ENCODE data around the gene FMO3.

FMO3 gene

GRCh38 chr1:171081314-171081753 lies 9.4 kb upstream of the FMO3 start:
- peak; percentile 63 for TF ChIP-seq CTCF (conservative IDR thresholded peaks at IDR 0.05)
- no peak for TF ChIP-seq ZFX (IDR thresholded peaks at IDR 0.05)
- no peak overlapping the region for H3K27ac ChIP-seq

GRCh38 chr1:171081763-171082201 lies 8.9 kb upstream of the FMO3 start:
- TF ChIP-seq CTCF (conservative IDR thresholded peaks at IDR 0.05) (no peak), ZFX (IDR thresholded peaks at IDR 0.05) (no peak)
- H3K27ac ChIP-seq, result no peak overlapping the region

GRCh38 chr1:171082606-171083005 lies 8.1 kb upstream of the FMO3 start:
- TF ChIP-seq CTCF (conservative IDR thresholded peaks at IDR 0.05) (no peak), ZFX (IDR thresholded peaks at IDR 0.05) (no peak)

GRCh38 chr1:171083222-171083621 lies 7.5 kb upstream of the FMO3 start:
- no peak for TF ChIP-seq CTCF (conservative IDR thresholded peaks at IDR 0.05)
- no peak for TF ChIP-seq ZFX (IDR thresholded peaks at IDR 0.05)
- no peak overlapping the region for H3K27ac ChIP-seq

More at GRCh38 chr1:171082606-171083005, 8.1 kb upstream of the FMO3 start:
- H3K27ac ChIP-seq, result no peak overlapping the region

GRCh38 chr1:171084091-171084490 lies 6.6 kb upstream of the FMO3 start:
- no peak for TF ChIP-seq CTCF (conservative IDR thresholded peaks at IDR 0.05)
- no peak overlapping the region for H3K27ac ChIP-seq

GRCh38 chr1:171084870-171085269 lies 5.8 kb upstream of the FMO3 start:
- TF ChIP-seq ZFX (IDR thresholded peaks at IDR 0.05), result no peak

GRCh38 chr1:171087896-171088295 lies 2.8 kb upstream of the FMO3 start:
- H3K27ac ChIP-seq, result no peak overlapping the region
- TF ChIP-seq CTCF (conservative IDR thresholded peaks at IDR 0.05), result no peak
- no peak for TF ChIP-seq ZFX (IDR thresholded peaks at IDR 0.05)

More at GRCh38 chr1:171084870-171085269, 5.8 kb upstream of the FMO3 start:
- no peak overlapping the region for H3K27ac ChIP-seq

- TF ChIP-seq ZFX (IDR thresholded peaks at IDR 0.05) (no peak), CTCF (conservative IDR thresholded peaks at IDR 0.05) (no peak)
- no peak overlapping the region for H3K27ac ChIP-seq
Measured at GRCh38 chr1:171103862-171104261, 13.2 kb downstream of the FMO3 start.

All from C4-2B (cell line).